Measurements from ENCODE around the gene COL13A1. TPM values are rescaled to one million over a fixed set of nuclear protein-coding genes. Genes with fewer than 3 reads are reported as not detected.

Gene COL13A1
- 20.1 and 38.7 TPM in 2 replicates for total RNA-seq

- no peak for DNase-seq (ENCODE audit: extremely low read depth, low read depth, low spot score)
Measured at GRCh38 chr10:69801434-69802315, at the start of gene COL13A1. TSS of gene COL13A1 (plus strand) at chr10:69801906. CDS start at chr10:69802424, 518 bp downstream.

- DNase-seq (ENCODE audit: extremely low read depth, low read depth, low spot score) = no peak
Measured at GRCh38 chr10:69752479-69752878, 49.2 kb upstream of the COL13A1 start.

GRCh38 chr10:69756279-69756678 is 45.4 kb upstream of the COL13A1 start:
- no peak for DNase-seq (ENCODE audit: extremely low read depth, low read depth, low spot score)

GRCh38 chr10:69757206-69757552 is 44.5 kb upstream of the COL13A1 start:
- DNase-seq (ENCODE audit: extremely low read depth, low read depth, low spot score) = no peak

- no peak for DNase-seq (ENCODE audit: extremely low read depth, low read depth, low spot score)
Measured at GRCh38 chr10:69757553-69758309, 44.0 kb upstream of the COL13A1 start.

- no peak for DNase-seq (ENCODE audit: extremely low read depth, low read depth, low spot score)
Measured at GRCh38 chr10:69758310-69758728, 43.4 kb upstream of the COL13A1 start.

- DNase-seq (ENCODE audit: extremely low read depth, low read depth, low spot score) = no peak
Measured at GRCh38 chr10:69759641-69760040, 42.1 kb upstream of the COL13A1 start.

GRCh38 chr10:69760072-69760471 is 41.6 kb upstream of the COL13A1 start:
- DNase-seq (ENCODE audit: extremely low read depth, low read depth, low spot score) = no peak

GRCh38 chr10:69761320-69761719 is 40.4 kb upstream of the COL13A1 start:
- no peak for DNase-seq (ENCODE audit: extremely low read depth, low read depth, low spot score)

- no peak for DNase-seq (ENCODE audit: extremely low read depth, low read depth, low spot score)
Measured at GRCh38 chr10:69766161-69766910, 35.4 kb upstream of the COL13A1 start.

GRCh38 chr10:69767793-69768192 is 33.9 kb upstream of the COL13A1 start:
- DNase-seq (ENCODE audit: extremely low read depth, low read depth, low spot score) = no peak

GRCh38 chr10:69768386-69768785 is 33.3 kb upstream of the COL13A1 start:
- no peak for DNase-seq (ENCODE audit: extremely low read depth, low read depth, low spot score)

- DNase-seq (ENCODE audit: extremely low read depth, low read depth, low spot score) = no peak
Measured at GRCh38 chr10:69769395-69769992, 32.2 kb upstream of the COL13A1 start.

GRCh38 chr10:69772933-69773704 is 28.6 kb upstream of the COL13A1 start:
- no peak for DNase-seq (ENCODE audit: extremely low read depth, low read depth, low spot score)

- DNase-seq (ENCODE audit: extremely low read depth, low read depth, low spot score) = no peak
Measured at GRCh38 chr10:69774596-69774995, 27.1 kb upstream of the COL13A1 start.

GRCh38 chr10:69780077-69780476 is 21.6 kb upstream of the COL13A1 start:
- no peak for DNase-seq (ENCODE audit: extremely low read depth, low read depth, low spot score)

GRCh38 chr10:69781576-69781975 is 20.1 kb upstream of the COL13A1 start:
- no peak for DNase-seq (ENCODE audit: extremely low read depth, low read depth, low spot score)

GRCh38 chr10:69783515-69783914 is 18.2 kb upstream of the COL13A1 start:
- no peak for DNase-seq (ENCODE audit: extremely low read depth, low read depth, low spot score)

GRCh38 chr10:69786791-69787190 is 14.9 kb upstream of the COL13A1 start:
- DNase-seq (ENCODE audit: extremely low read depth, low read depth, low spot score) = no peak

- DNase-seq (ENCODE audit: extremely low read depth, low read depth, low spot score) = no peak
Measured at GRCh38 chr10:69787681-69788080, 14.0 kb upstream of the COL13A1 start.

Measured in glomerular endothelial cell (primary cell).